ENCODE measurements around the gene FADS3.

Gene FADS3

GRCh38 chr11:61832207-61832606, 59.1 kb downstream of the FADS3 start:
- DNase-seq, result no peak

GRCh38 chr11:61830237-61831105, 60.9 kb downstream of the FADS3 start:
- no peak for DNase-seq

GRCh38 chr11:61829806-61830205, 61.5 kb downstream of the FADS3 start:
- no peak for DNase-seq

GRCh38 chr11:61828629-61829407, 62.5 kb downstream of the FADS3 start:
- peak; percentile 25 for DNase-seq

- DNase-seq, result no peak
Measured at GRCh38 chr11:61828379-61828628, 63.0 kb downstream of the FADS3 start.

- peak; percentile 67 for DNase-seq
Measured at GRCh38 chr11:61827571-61828378, 63.6 kb downstream of the FADS3 start, which contains the start of gene FADS2. TSS of gene FADS2 (plus strand) at chr11:61828300. CDS start at chr11:61828391, 91 bp downstream.

- DNase-seq, result peak; percentile 11
Measured at GRCh38 chr11:61826930-61827570, 64.3 kb downstream of the FADS3 start.

Measured in CD4-positive, alpha-beta T cell treated with Interleukin-10 for 1 hour (primary cell).